ENCODE data around the gene TSPAN7.

DNA sequence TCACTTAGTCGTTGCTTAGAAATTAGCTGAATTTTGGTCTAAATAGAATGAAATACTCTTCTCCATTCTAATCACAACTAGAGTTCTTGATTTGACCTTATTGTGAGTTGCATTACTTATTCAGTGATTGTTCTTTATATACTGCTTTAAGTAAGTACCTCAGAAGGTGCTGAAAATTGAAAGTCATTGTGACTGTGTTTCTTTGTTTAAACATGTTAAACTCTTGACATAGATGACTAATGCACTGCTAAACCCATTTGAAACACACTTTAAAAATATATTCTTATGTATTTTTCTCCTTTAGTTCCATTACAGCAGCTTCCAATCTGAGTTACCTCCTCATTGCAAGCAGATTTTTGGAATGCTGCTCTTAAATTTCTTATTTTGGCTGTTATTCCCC is 9.1 kb downstream of the TSPAN7 start:
- TF ChIP-seq CTCF (IDR thresholded peaks at IDR 0.05) = no peak
- TF ChIP-seq POLR2A (IDR thresholded peaks at IDR 0.05) = no peak
- TF ChIP-seq POLR2AphosphoS5 (IDR thresholded peaks at IDR 0.05; ENCODE audit: insufficient read depth in 1 of 2, low read depth in 1 of 2) = no peak

Measured in vagina (tissue), 2 donors.